OCI-LY7 (cell line): ENCODE measurements around the gene LPP. TPM values are rescaled to one million over a fixed set of nuclear protein-coding genes. Genes with fewer than 3 reads are reported as not detected.

Experiments
- BruUV-seq: library from RNA; stranded (reverse); fragments of 400-500 nt; replicated peaks from 2 replicates; lab custom pipeline; 2021; lab: Mats Ljungman, UMichigan
- CTCF ChIA-PET: fragments of 300-600 bp; sonication (Branson Sonifier 250); formaldehyde crosslinking; loops from one replicate; lab custom pipeline; 2022; ENCODE audit warnings: antibody characterized with exemption; ENCODE audit not compliant: unreplicated experiment; lab: Charles Lee
- POLR2A ChIA-PET: fragments of 300-600 bp; sonication (Branson Sonifier 250); formaldehyde crosslinking; loops from one replicate; lab custom pipeline; 2022; ENCODE audit warnings: antibody characterized with exemption; lab: Charles Lee
- DNase-seq: peaks from one replicate; pipeline ENCODE4 v3.0.0-alpha.2; 2015; ENCODE audit warnings: low spot score
- H2AFZ ChIP-seq: fragments of 200-600 bp; sonication (generic), shearing (Covaris generic); 2 replicates; pipeline ENCODE4 v1.6.1; 2014; ENCODE audit warnings: mild to moderate bottlenecking, antibody characterized with exemption, low read length, moderate library complexity
- H3K27ac ChIP-seq: fragments of 200-600 bp; sonication (generic); 2 replicates; pipeline ENCODE4 v1.5.1; 2014; ENCODE audit warnings: mixed run types, low read depth, mild to moderate bottlenecking, moderate library complexity, low read length, inconsistent platforms; ENCODE audit not compliant: poor library complexity, severe bottlenecking
- H3K36me3 ChIP-seq: fragments of 200-600 bp; sonication (generic); 2 replicates; pipeline ENCODE4 v1.6.1; 2014; ENCODE audit warnings: mild to moderate bottlenecking, antibody characterized with exemption, low read length, moderate library complexity, mixed read lengths; ENCODE audit not compliant: insufficient read depth
- H3K4me1 ChIP-seq: fragments of 200-600 bp; sonication (generic); 2 replicates; pipeline ENCODE4 v1.5.1; 2014; ENCODE audit warnings: mild to moderate bottlenecking, low read length; ENCODE audit not compliant: insufficient read depth, poor library complexity, severe bottlenecking
- H3K4me2 ChIP-seq: fragments of 200-600 bp; sonication (generic); 2 replicates; pipeline ENCODE4 v1.6.1; 2014; ENCODE audit warnings: mild to moderate bottlenecking, low read length
- H3K4me3 ChIP-seq: fragments of 200-600 bp; sonication (generic); 2 replicates; pipeline ENCODE4 v1.5.1; 2014; ENCODE audit warnings: mild to moderate bottlenecking, low read depth, low read length; ENCODE audit not compliant: poor library complexity, severe bottlenecking
- H3K79me2 ChIP-seq: fragments of 200-600 bp; sonication (generic); 2 replicates; pipeline ENCODE4 v1.6.1; 2016; ENCODE audit warnings: low read depth, mild to moderate bottlenecking, low read length, moderate library complexity, mixed read lengths; ENCODE audit not compliant: insufficient read depth
- H3K9me2 ChIP-seq: fragments of 200-600 bp; sonication (generic); 2 replicates; pipeline ENCODE4 v1.6.1; 2016; ENCODE audit warnings: mild to moderate bottlenecking, low read length, mixed read lengths; ENCODE audit not compliant: insufficient read depth
- H3K9me3 ChIP-seq: fragments of 200-600 bp; sonication (generic); 2 replicates; pipeline ENCODE4 v1.6.1; 2014; ENCODE audit warnings: mild to moderate bottlenecking, mixed run types, low read length, mixed read lengths
- H4K20me1 ChIP-seq: fragments of 200-600 bp; sonication (generic); 2 replicates; pipeline ENCODE4 v1.6.1; 2014; ENCODE audit warnings: mild to moderate bottlenecking, antibody characterized with exemption, low read length, moderate library complexity, mixed read lengths; ENCODE audit not compliant: insufficient read depth
- EZH2phosphoT487 ChIP-seq: fragments of 200-600 bp; sonication (generic); IDR thresholded peaks from 2 replicates; pipeline ENCODE4 v1.6.1; 2018; ENCODE audit warnings: low read depth, borderline replicate concordance, mild to moderate bottlenecking, mixed run types, antibody characterized with exemption, low read length, moderate library complexity, mixed read lengths
- intact Hi-C: fragments of 100-400 bp; cut with micrococcal nuclease; formaldehyde crosslinking; loops from one replicate; pipeline ENCODE4 v1.10.0; 2022; ENCODE audit not compliant: unreplicated experiment
- total RNA-seq, 2 experiments: library from RNA; depleted of rRNA in 1 of 2; stranded (reverse); fragments of >200 nt in 1 of 2; shearing (Covaris generic) in 1 of 2; gene quantifications; 2 replicates each; pipeline ENCODE4 v1.2.3, GENCODE V29; 2014 to 2022
- TF ChIP-seq, protein P1 (sequence below): fragments of 200-600 bp; sonication (generic); conservative IDR thresholded peaks from 2 replicates; pipeline ENCODE4 v1.5.1; 2014; ENCODE audit warnings: mild to moderate bottlenecking, antibody characterized with exemption, low read length, moderate library complexity, mixed read lengths

LPP gene
- total RNA-seq, 2 experiments from 2014 or later, result 10.9 to 119 TPM

- Histone ChIP-seq H4K20me1 (no peaks in the 10 kb centered on the region), H3K79me2 (no peaks in the 10 kb centered on the region), H3K4me2 (no peak overlapping the region), H3K4me3 (no peak overlapping the region), H3K4me1 (no peaks in the 10 kb centered on the region), H2AFZ (no peak overlapping the region), H3K36me3 (no peaks in the 10 kb centered on the region), H3K9me3 (no peaks in the 10 kb centered on the region), H3K9me2 (no peaks in the 10 kb centered on the region), H3K27ac (no peak overlapping the region)
- ChIA-PET CTCF (interaction anchor here (0.8 kb wide), 1 partner anchor 14 kb away, joined by 5 read pairs; no protein-coding TSS in a partner anchor), POLR2A (interaction anchor here (0.6 to 1.9 kb wide), 6 partner anchors 13 to 640 kb away, joined by 3 to 8 read pairs (median 5); no protein-coding TSS in a partner anchor)
- BruUV-seq, result no TSS peak
- TF ChIP-seq EZH2phosphoT487, result no peak
- TF ChIP-seq, protein P1, sequence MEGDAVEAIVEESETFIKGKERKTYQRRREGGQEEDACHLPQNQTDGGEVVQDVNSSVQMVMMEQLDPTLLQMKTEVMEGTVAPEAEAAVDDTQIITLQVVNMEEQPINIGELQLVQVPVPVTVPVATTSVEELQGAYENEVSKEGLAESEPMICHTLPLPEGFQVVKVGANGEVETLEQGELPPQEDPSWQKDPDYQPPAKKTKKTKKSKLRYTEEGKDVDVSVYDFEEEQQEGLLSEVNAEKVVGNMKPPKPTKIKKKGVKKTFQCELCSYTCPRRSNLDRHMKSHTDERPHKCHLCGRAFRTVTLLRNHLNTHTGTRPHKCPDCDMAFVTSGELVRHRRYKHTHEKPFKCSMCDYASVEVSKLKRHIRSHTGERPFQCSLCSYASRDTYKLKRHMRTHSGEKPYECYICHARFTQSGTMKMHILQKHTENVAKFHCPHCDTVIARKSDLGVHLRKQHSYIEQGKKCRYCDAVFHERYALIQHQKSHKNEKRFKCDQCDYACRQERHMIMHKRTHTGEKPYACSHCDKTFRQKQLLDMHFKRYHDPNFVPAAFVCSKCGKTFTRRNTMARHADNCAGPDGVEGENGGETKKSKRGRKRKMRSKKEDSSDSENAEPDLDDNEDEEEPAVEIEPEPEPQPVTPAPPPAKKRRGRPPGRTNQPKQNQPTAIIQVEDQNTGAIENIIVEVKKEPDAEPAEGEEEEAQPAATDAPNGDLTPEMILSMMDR, result no peak
- DNase-seq, result no peak
- intact Hi-C loops, result no loop called here
Measured at GRCh38 chr3:188659449-188660090, 505.6 kb downstream of the LPP start.

GRCh38 chr3:188660415-188660814, 506.5 kb downstream of the LPP start:
- CTCF ChIA-PET, result no interaction called here
- H4K20me1 ChIP-seq, result no peaks in the 10 kb centered on the region
- H3K27ac ChIP-seq, result no peak overlapping the region
- H3K4me3 ChIP-seq, result no peak overlapping the region
- H2AFZ ChIP-seq, result no peak overlapping the region
- H3K79me2 ChIP-seq, result no peaks in the 10 kb centered on the region
- no peak for DNase-seq
- POLR2A ChIA-PET, result interaction anchor here (0.6 to 1.9 kb wide), 3 partner anchors 13 to 639 kb away, joined by 3 to 8 read pairs (median 3); no protein-coding TSS in a partner anchor
- no peak overlapping the region for H3K4me2 ChIP-seq
- BruUV-seq, result no TSS peak
- H3K9me2 ChIP-seq, result no peaks in the 10 kb centered on the region
- TF ChIP-seq EZH2phosphoT487, result no peak
- TF ChIP-seq, protein P1, result no peak
- H3K9me3 ChIP-seq, result no peaks in the 10 kb centered on the region
- intact Hi-C loops, result no loop called here
- no peaks in the 10 kb centered on the region for H3K36me3 ChIP-seq
- H3K4me1 ChIP-seq, result no peaks in the 10 kb centered on the region

GRCh38 chr3:188661806-188662205, 507.8 kb downstream of the LPP start:
- H2AFZ ChIP-seq, result no peak overlapping the region
- CTCF ChIA-PET, result no interaction called here
- no peaks in the 10 kb centered on the region for H3K36me3 ChIP-seq
- H3K9me3 ChIP-seq, result no peaks in the 10 kb centered on the region
- no peak overlapping the region for H3K4me3 ChIP-seq
- no peak for DNase-seq
- no peaks in the 10 kb centered on the region for H3K9me2 ChIP-seq
- POLR2A ChIA-PET, result interaction anchor here (1.0 to 1.4 kb wide), 3 partner anchors 16 to 28 kb away, joined by 3 to 5 read pairs (median 4); no protein-coding TSS in a partner anchor
- intact Hi-C loops, result no loop called here
- TF ChIP-seq EZH2phosphoT487, result no peak
- TF ChIP-seq, protein P1, result no peak
- no peaks in the 10 kb centered on the region for H3K79me2 ChIP-seq
- no peaks in the 10 kb centered on the region for H3K4me1 ChIP-seq
- no TSS peak for BruUV-seq
- no peaks in the 10 kb centered on the region for H4K20me1 ChIP-seq
- no peak overlapping the region for H3K4me2 ChIP-seq
- no peak overlapping the region for H3K27ac ChIP-seq
